OCI-LY7 (cell line): ENCODE results near the gene FAM24B. TPM values are rescaled to one million over a fixed set of nuclear protein-coding genes. Genes with fewer than 3 reads are reported as not detected.
A peak's percentile ranks its signal among the peaks of the same experiment; 100 is the strongest.

Experiments used
- Bru-seq: library from RNA; stranded (reverse); fragments of 400-500 nt; gene quantifications from one replicate; lab custom pipeline; 2021; lab: Mats Ljungman, UMichigan
- BruChase-seq, 2 experiments: library from RNA; stranded (reverse); fragments of 400-500 nt; gene quantifications; one replicate each; lab custom pipeline; 2021; lab: Mats Ljungman, UMichigan
- BruUV-seq: library from RNA; stranded (reverse); fragments of 400-500 nt; replicated peaks from 2 replicates; lab custom pipeline; 2021; lab: Mats Ljungman, UMichigan
- CTCF ChIA-PET: fragments of 300-600 bp; sonication (Branson Sonifier 250); formaldehyde crosslinking; loops from one replicate; lab custom pipeline; 2022; ENCODE audit warnings: antibody characterized with exemption; ENCODE audit not compliant: unreplicated experiment; lab: Charles Lee
- POLR2A ChIA-PET: fragments of 300-600 bp; sonication (Branson Sonifier 250); formaldehyde crosslinking; loops from one replicate; lab custom pipeline; 2022; ENCODE audit warnings: antibody characterized with exemption; lab: Charles Lee
- DNase-seq: peaks from one replicate; pipeline ENCODE4 v3.0.0-alpha.2; 2015; ENCODE audit warnings: low spot score
- H2AFZ ChIP-seq: fragments of 200-600 bp; sonication (generic), shearing (Covaris generic); 2 replicates; pipeline ENCODE4 v1.6.1; 2014; ENCODE audit warnings: mild to moderate bottlenecking, antibody characterized with exemption, low read length, moderate library complexity
- H3K27ac ChIP-seq: fragments of 200-600 bp; sonication (generic); 2 replicates; pipeline ENCODE4 v1.5.1; 2014; ENCODE audit warnings: mixed run types, low read depth, mild to moderate bottlenecking, moderate library complexity, low read length, inconsistent platforms; ENCODE audit not compliant: poor library complexity, severe bottlenecking
- H3K36me3 ChIP-seq: fragments of 200-600 bp; sonication (generic); 2 replicates; pipeline ENCODE4 v1.6.1; 2014; ENCODE audit warnings: mild to moderate bottlenecking, antibody characterized with exemption, low read length, moderate library complexity, mixed read lengths; ENCODE audit not compliant: insufficient read depth
- H3K4me1 ChIP-seq: fragments of 200-600 bp; sonication (generic); 2 replicates; pipeline ENCODE4 v1.5.1; 2014; ENCODE audit warnings: mild to moderate bottlenecking, low read length; ENCODE audit not compliant: insufficient read depth, poor library complexity, severe bottlenecking
- H3K4me2 ChIP-seq: fragments of 200-600 bp; sonication (generic); 2 replicates; pipeline ENCODE4 v1.6.1; 2014; ENCODE audit warnings: mild to moderate bottlenecking, low read length
- H3K4me3 ChIP-seq: fragments of 200-600 bp; sonication (generic); 2 replicates; pipeline ENCODE4 v1.5.1; 2014; ENCODE audit warnings: mild to moderate bottlenecking, low read depth, low read length; ENCODE audit not compliant: poor library complexity, severe bottlenecking
- H3K79me2 ChIP-seq: fragments of 200-600 bp; sonication (generic); 2 replicates; pipeline ENCODE4 v1.6.1; 2016; ENCODE audit warnings: low read depth, mild to moderate bottlenecking, low read length, moderate library complexity, mixed read lengths; ENCODE audit not compliant: insufficient read depth
- H3K9me2 ChIP-seq: fragments of 200-600 bp; sonication (generic); 2 replicates; pipeline ENCODE4 v1.6.1; 2016; ENCODE audit warnings: mild to moderate bottlenecking, low read length, mixed read lengths; ENCODE audit not compliant: insufficient read depth
- H3K9me3 ChIP-seq: fragments of 200-600 bp; sonication (generic); 2 replicates; pipeline ENCODE4 v1.6.1; 2014; ENCODE audit warnings: mild to moderate bottlenecking, mixed run types, low read length, mixed read lengths
- H4K20me1 ChIP-seq: fragments of 200-600 bp; sonication (generic); 2 replicates; pipeline ENCODE4 v1.6.1; 2014; ENCODE audit warnings: mild to moderate bottlenecking, antibody characterized with exemption, low read length, moderate library complexity, mixed read lengths; ENCODE audit not compliant: insufficient read depth
- EZH2phosphoT487 ChIP-seq: fragments of 200-600 bp; sonication (generic); IDR thresholded peaks from 2 replicates; pipeline ENCODE4 v1.6.1; 2018; ENCODE audit warnings: low read depth, borderline replicate concordance, mild to moderate bottlenecking, mixed run types, antibody characterized with exemption, low read length, moderate library complexity, mixed read lengths
- intact Hi-C: fragments of 100-400 bp; cut with micrococcal nuclease; formaldehyde crosslinking; loops from one replicate; pipeline ENCODE4 v1.10.0; 2022; ENCODE audit not compliant: unreplicated experiment
- long read RNA-seq: library from polyadenylated mRNA; stranded (forward); transcript quantifications from one replicate; pipeline ENCODE4 v2.0.0, GENCODE V29; 2022
- total RNA-seq, 2 experiments: library from RNA; depleted of rRNA in 1 of 2; stranded (reverse); fragments of >200 nt in 1 of 2; shearing (Covaris generic) in 1 of 2; gene quantifications; 2 replicates each; pipeline ENCODE4 v1.2.3, GENCODE V29; 2014 to 2022
- TF ChIP-seq, protein P1 (sequence below): fragments of 200-600 bp; sonication (generic); conservative IDR thresholded peaks from 2 replicates; pipeline ENCODE4 v1.5.1; 2014; ENCODE audit warnings: mild to moderate bottlenecking, antibody characterized with exemption, low read length, moderate library complexity, mixed read lengths

FAM24B gene, protein sequence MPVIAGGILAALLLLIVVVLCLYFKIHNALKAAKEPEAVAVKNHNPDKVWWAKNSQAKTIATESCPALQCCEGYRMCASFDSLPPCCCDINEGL
- total RNA-seq (2014; rRNA removed; shearing (Covaris generic)) (8.4 and 11.1 TPM in 2 replicates), total RNA-seq (2022) (7.9 and 10.1 TPM in 2 replicates), Bru-seq, nascent RNA (percentile 70 among the genes with signal in this experiment), BruChase-seq, experiment 1, labeled RNA remaining after a 6-hour chase (percentile 52 among the genes with signal in this experiment), BruChase-seq, experiment 2, labeled RNA remaining after a 2-hour chase (percentile 55 among the genes with signal in this experiment)
- long read RNA-seq, partial matches to known transcripts = 0 of 6 reads
- long read RNA-seq, other reads (novel, unspliced or antisense) = 2 of 6 reads

DNA sequence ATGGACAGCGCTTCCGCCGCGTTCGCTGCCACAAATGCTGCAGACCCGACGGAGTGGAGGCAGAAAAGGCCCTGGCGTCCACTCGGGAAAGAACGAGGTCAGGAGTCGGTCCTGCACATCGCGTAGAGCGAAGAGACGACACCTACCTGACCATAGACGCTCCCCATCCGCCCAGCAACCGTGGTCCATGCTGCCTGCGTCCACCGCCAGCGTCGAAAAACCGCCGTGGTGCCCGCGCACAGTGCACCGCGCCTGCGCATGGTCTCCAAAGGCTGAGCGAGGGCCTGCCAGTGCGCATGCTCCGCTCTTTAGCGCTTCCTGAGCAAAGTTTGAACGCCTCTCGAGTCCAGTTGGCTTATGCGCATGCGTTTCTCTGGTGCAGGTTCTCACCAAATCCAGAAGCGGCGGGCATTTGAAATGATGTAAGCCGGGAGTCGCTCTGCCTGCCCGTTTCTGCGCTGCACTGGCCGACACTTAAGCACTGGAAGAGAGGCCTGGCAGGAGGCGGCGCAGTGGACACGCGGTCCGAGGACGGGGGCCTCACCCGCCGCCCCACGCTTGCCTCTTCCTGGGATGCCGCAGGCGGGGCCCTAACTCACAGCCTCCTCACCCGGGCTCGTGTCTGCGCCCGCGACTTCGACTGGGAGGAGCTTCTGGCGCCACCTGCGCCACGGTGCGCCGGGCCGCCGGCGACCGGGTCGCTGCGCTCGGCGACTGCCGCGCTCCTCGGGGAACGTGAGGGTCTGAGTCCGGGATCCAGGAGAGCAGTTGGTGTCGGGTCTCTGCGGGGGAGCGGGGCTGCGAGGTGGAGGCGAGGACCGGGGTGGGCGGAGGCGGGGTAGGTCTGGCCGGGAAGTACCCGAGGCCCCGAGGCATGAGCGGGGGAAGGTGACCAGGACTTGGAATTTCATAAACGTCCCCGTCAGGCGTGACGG lies at the start of gene FAM24B:
TSS of gene FAM24B (minus strand) at position 243 of the 935 bp plus-strand sequence. CDS start 29,066 bp downstream, outside the sequence.
- H3K9me2 ChIP-seq = no peaks in the 10 kb centered on the region
- peak within 1 kb of the TSS; percentile 79 for H3K4me2 ChIP-seq
- H3K4me1 ChIP-seq = no peaks in the 10 kb centered on the region
- H3K4me3 ChIP-seq = peak within 1 kb of the TSS; percentile 79
- no peaks in the 10 kb centered on the region for H4K20me1 ChIP-seq
- TF ChIP-seq, protein P1, sequence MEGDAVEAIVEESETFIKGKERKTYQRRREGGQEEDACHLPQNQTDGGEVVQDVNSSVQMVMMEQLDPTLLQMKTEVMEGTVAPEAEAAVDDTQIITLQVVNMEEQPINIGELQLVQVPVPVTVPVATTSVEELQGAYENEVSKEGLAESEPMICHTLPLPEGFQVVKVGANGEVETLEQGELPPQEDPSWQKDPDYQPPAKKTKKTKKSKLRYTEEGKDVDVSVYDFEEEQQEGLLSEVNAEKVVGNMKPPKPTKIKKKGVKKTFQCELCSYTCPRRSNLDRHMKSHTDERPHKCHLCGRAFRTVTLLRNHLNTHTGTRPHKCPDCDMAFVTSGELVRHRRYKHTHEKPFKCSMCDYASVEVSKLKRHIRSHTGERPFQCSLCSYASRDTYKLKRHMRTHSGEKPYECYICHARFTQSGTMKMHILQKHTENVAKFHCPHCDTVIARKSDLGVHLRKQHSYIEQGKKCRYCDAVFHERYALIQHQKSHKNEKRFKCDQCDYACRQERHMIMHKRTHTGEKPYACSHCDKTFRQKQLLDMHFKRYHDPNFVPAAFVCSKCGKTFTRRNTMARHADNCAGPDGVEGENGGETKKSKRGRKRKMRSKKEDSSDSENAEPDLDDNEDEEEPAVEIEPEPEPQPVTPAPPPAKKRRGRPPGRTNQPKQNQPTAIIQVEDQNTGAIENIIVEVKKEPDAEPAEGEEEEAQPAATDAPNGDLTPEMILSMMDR = no peak
- TF ChIP-seq EZH2phosphoT487 = no peak
- peaks cover 22% of the 10 kb centered on the region; the same call in 1 of the 2 replicates for H3K79me2 ChIP-seq
- intact Hi-C loops = loop anchor here (2.0 kb wide), 1 partner anchor 73 kb away; no protein-coding TSS in a partner anchor
- no peaks in the 10 kb centered on the region for H3K9me3 ChIP-seq
- ChIA-PET CTCF (no interaction called here), POLR2A (no interaction called here)
- peak within 1 kb of the TSS; percentile 53 for H2AFZ ChIP-seq
- BruUV-seq = no TSS peak
- H3K27ac ChIP-seq = peak within 1 kb of the TSS; percentile 64
- peak; percentile 93 for DNase-seq
- peaks cover 6% of the 10 kb centered on the region; the same call in 1 of the 2 replicates for H3K36me3 ChIP-seq

DNA sequence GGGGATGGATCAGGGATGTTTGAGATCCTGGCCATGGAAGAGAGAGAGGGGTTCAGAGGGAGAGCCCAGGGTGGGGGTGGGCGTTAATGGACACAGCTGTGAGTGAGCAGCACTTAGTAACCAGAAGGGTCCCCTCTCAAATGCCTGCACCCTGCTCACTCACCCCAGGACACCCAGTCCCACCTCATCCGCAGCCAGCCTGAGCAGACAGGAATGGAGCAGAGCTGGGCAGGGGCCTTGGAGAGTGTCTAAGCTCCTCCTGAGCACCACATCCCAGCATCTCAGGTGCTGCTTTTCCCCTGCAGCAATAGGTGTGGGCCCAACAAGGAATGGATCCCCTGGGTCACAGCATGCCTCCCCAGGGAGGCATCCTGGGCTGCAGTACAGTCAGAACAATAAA lies 36.3 kb upstream of the FAM24B start:
- Histone ChIP-seq H2AFZ (no peak overlapping the region), H3K9me3 (no peaks in the 10 kb centered on the region), H3K4me3 (no peak overlapping the region), H3K4me1 (no peaks in the 10 kb centered on the region), H4K20me1 (no peaks in the 10 kb centered on the region), H3K4me2 (no peak overlapping the region), H3K9me2 (no peaks in the 10 kb centered on the region), H3K36me3 (no peaks in the 10 kb centered on the region), H3K79me2 (no peaks in the 10 kb centered on the region), H3K27ac (no peak overlapping the region)
- ChIA-PET CTCF (no interaction called here), POLR2A (no interaction called here)
- TF ChIP-seq EZH2phosphoT487 = no peak
- TF ChIP-seq, protein P1 = no peak
- DNase-seq = no peak
- intact Hi-C loops = no loop called here
- no TSS peak for BruUV-seq
